Measurements from ENCODE around the gene PLA2G2F. TPM values are rescaled to one million over a fixed set of nuclear protein-coding genes. Genes with fewer than 3 reads are reported as not detected.

The PLA2G2F gene
- total and polyA plus RNA-seq, 3 donors from 2014 or later = not detected

- no peak overlapping the region for H3K4me3 ChIP-seq
- no peak for DNase-seq
- TF ChIP-seq CTCF (IDR thresholded peaks at IDR 0.05) = no peak
- TF ChIP-seq POLR2A (IDR thresholded peaks at IDR 0.05) = no peak
- H3K27ac ChIP-seq = no peak overlapping the region
- intact Hi-C loops (cut with DNase I; ENCODE audit: low total_unique reads) = no loop called here
- no peaks in the 10 kb centered on the region for H3K36me3 ChIP-seq (ENCODE audit: low read depth, missing control alignments)
- peaks cover 19% of the 10 kb centered on the region for H3K4me1 ChIP-seq
- no peaks in the 10 kb centered on the region for H3K9me3 ChIP-seq
- 77 to 81% methylated on average over 5 of the region's 5 CpGs for WGBS, 2 donors
- no peaks in the 10 kb centered on the region for H3K27me3 ChIP-seq
These were observed 53.2 kb downstream of the PLA2G2F start for GRCh38 chr1:20192364-20192763.

- intact Hi-C loops (cut with DNase I; ENCODE audit: low total_unique reads) = no loop called here
- Histone ChIP-seq H3K4me1 (peaks cover 13% of the 10 kb centered on the region), H3K36me3 (ENCODE audit: low read depth, missing control alignments) (no peaks in the 10 kb centered on the region), H3K27me3 (no peaks in the 10 kb centered on the region), H3K9me3 (no peaks in the 10 kb centered on the region), H3K27ac (no peak overlapping the region), H3K4me3 (no peak overlapping the region)
- WGBS, 2 donors = 85 to 92% methylated on average over 1 of the region's 1 CpG
- TF ChIP-seq POLR2A (IDR thresholded peaks at IDR 0.05) (no peak), CTCF (IDR thresholded peaks at IDR 0.05) (no peak)
- no peak for DNase-seq
These were observed 53.8 kb downstream of the PLA2G2F start for GRCh38 chr1:20192871-20193411.

GRCh38 chr1:20194224-20194623 is 55.1 kb downstream of the PLA2G2F start:
- Histone ChIP-seq H3K36me3 (ENCODE audit: low read depth, missing control alignments) (no peaks in the 10 kb centered on the region), H3K27ac (no peak overlapping the region), H3K9me3 (no peaks in the 10 kb centered on the region), H3K27me3 (no peaks in the 10 kb centered on the region), H3K4me3 (no peak overlapping the region), H3K4me1 (peaks cover 13% of the 10 kb centered on the region)
- TF ChIP-seq CTCF (IDR thresholded peaks at IDR 0.05) (no peak), POLR2A (IDR thresholded peaks at IDR 0.05) (no peak)
- 84 to 94% methylated on average over 2 of the region's 2 CpGs for WGBS, 2 donors
- intact Hi-C loops (cut with DNase I; ENCODE audit: low total_unique reads) = no loop called here
- DNase-seq = no peak

GRCh38 chr1:20194757-20195461 is 55.8 kb downstream of the PLA2G2F start:
- WGBS, 2 donors = 46 to 48% methylated on average over 15 of the region's 15 CpGs
- DNase-seq = peak; percentile 69
- Histone ChIP-seq H3K27ac (no peak overlapping the region), H3K4me1 (peaks cover 13% of the 10 kb centered on the region), H3K9me3 (no peaks in the 10 kb centered on the region), H3K27me3 (no peaks in the 10 kb centered on the region), H3K4me3 (no peak overlapping the region), H3K36me3 (ENCODE audit: low read depth, missing control alignments) (no peaks in the 10 kb centered on the region)
- TF ChIP-seq CTCF (IDR thresholded peaks at IDR 0.05) (peak; percentile 64 to 71 (median 65)), POLR2A (IDR thresholded peaks at IDR 0.05) (no peak)
- intact Hi-C loops (cut with DNase I; ENCODE audit: low total_unique reads) = no loop called here

- intact Hi-C loops (cut with DNase I; ENCODE audit: low total_unique reads) = no loop called here
These were observed 56.3 kb downstream of the PLA2G2F start for GRCh38 chr1:20195462-20195780.

More at GRCh38 chr1:20195462-20195780, 56.3 kb downstream of the PLA2G2F start:
- H3K36me3 ChIP-seq (ENCODE audit: low read depth, missing control alignments) = no peaks in the 10 kb centered on the region
- H3K9me3 ChIP-seq = no peaks in the 10 kb centered on the region
- H3K27me3 ChIP-seq = no peaks in the 10 kb centered on the region
- TF ChIP-seq CTCF (IDR thresholded peaks at IDR 0.05) (no peak), POLR2A (IDR thresholded peaks at IDR 0.05) (no peak)
- no peak overlapping the region for H3K27ac ChIP-seq
- H3K4me3 ChIP-seq = no peak overlapping the region
- DNase-seq = no peak
- WGBS, 2 donors = 49 to 65% methylated on average over 4 of the region's 4 CpGs
- peaks cover 13% of the 10 kb centered on the region for H3K4me1 ChIP-seq

Measured in testis (tissue), 3 donors.